ENCODE measurements around the gene DPH1.
A peak's percentile ranks its signal among the peaks of the same experiment; 100 is the strongest.

Gene DPH1

DNA sequence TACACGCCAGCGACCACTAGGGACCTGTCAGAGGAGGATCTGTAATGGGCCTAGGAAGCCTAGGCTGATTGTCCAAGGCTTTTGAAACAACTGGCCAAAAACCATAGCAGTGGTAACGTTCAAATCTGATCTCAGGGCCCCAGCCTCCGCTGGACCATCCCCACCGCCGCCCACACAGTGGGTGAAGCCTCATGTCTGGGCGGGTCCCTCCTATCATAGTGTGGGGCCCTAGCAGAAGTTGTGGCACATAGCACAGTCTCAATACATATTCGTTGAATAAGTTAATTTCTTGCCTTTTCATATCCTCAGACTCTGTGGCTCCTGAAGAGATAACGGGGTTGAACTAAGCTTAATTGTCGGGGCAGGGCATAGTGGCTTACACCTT, 818 bp downstream of the DPH1 start:
- peaks cover 0 to 20% of the 10 kb centered on the region in 2 experiments; a peak in 1 of 3 replicates for H3K36me3 ChIP-seq (ENCODE audit: control insufficient read depth in 2 of 2, insufficient read depth in 1 of 2, low read length in 2 of 2)
- H3K4me1 ChIP-seq (ENCODE audit: control insufficient read depth, insufficient read depth, low read length) = peaks cover 5% of the 10 kb centered on the region
- ChIA-PET POLR2A (interaction anchor here (1.6 kb wide), 1 partner anchor 273 kb away, joined by 4 read pairs; the partner anchor contains the start of genes SMG6 and SRR), CTCF (interaction anchor here (0.7 to 12.2 kb wide), 8 partner anchors 10 to 310 kb away, joined by 3 to 145 read pairs (median 6); no protein-coding TSS in a partner anchor)
- TF ChIP-seq ZNF600 (tag by site-specific recombination; IDR thresholded peaks at IDR 0.05) = no peak
- TF ChIP-seq, protein P1, sequence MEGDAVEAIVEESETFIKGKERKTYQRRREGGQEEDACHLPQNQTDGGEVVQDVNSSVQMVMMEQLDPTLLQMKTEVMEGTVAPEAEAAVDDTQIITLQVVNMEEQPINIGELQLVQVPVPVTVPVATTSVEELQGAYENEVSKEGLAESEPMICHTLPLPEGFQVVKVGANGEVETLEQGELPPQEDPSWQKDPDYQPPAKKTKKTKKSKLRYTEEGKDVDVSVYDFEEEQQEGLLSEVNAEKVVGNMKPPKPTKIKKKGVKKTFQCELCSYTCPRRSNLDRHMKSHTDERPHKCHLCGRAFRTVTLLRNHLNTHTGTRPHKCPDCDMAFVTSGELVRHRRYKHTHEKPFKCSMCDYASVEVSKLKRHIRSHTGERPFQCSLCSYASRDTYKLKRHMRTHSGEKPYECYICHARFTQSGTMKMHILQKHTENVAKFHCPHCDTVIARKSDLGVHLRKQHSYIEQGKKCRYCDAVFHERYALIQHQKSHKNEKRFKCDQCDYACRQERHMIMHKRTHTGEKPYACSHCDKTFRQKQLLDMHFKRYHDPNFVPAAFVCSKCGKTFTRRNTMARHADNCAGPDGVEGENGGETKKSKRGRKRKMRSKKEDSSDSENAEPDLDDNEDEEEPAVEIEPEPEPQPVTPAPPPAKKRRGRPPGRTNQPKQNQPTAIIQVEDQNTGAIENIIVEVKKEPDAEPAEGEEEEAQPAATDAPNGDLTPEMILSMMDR (tag by site-specific recombination; IDR thresholded peaks at IDR 0.05) = peak; percentile 65; the same call in 1 of the 2 replicates
- TF ChIP-seq ZNF621 (tag by site-specific recombination; IDR thresholded peaks at IDR 0.05) = no peak
- no peak for TF ChIP-seq MZF1 (tag by site-specific recombination; IDR thresholded peaks at IDR 0.05; ENCODE audit: borderline replicate concordance)
- TF ChIP-seq ZNF248 (tag by site-specific recombination; IDR thresholded peaks at IDR 0.05) = no peak
- no peak for TF ChIP-seq ZNF302 (tag by site-specific recombination; IDR thresholded peaks at IDR 0.05; ENCODE audit: low read depth)
- TF ChIP-seq ZNF155 (tag by site-specific recombination; IDR thresholded peaks at IDR 0.05) = no peak
- TF ChIP-seq ZNF391 (tag by site-specific recombination; IDR thresholded peaks at IDR 0.05; ENCODE audit: borderline replicate concordance, low read depth) = no peak
- TF ChIP-seq, protein P2, sequence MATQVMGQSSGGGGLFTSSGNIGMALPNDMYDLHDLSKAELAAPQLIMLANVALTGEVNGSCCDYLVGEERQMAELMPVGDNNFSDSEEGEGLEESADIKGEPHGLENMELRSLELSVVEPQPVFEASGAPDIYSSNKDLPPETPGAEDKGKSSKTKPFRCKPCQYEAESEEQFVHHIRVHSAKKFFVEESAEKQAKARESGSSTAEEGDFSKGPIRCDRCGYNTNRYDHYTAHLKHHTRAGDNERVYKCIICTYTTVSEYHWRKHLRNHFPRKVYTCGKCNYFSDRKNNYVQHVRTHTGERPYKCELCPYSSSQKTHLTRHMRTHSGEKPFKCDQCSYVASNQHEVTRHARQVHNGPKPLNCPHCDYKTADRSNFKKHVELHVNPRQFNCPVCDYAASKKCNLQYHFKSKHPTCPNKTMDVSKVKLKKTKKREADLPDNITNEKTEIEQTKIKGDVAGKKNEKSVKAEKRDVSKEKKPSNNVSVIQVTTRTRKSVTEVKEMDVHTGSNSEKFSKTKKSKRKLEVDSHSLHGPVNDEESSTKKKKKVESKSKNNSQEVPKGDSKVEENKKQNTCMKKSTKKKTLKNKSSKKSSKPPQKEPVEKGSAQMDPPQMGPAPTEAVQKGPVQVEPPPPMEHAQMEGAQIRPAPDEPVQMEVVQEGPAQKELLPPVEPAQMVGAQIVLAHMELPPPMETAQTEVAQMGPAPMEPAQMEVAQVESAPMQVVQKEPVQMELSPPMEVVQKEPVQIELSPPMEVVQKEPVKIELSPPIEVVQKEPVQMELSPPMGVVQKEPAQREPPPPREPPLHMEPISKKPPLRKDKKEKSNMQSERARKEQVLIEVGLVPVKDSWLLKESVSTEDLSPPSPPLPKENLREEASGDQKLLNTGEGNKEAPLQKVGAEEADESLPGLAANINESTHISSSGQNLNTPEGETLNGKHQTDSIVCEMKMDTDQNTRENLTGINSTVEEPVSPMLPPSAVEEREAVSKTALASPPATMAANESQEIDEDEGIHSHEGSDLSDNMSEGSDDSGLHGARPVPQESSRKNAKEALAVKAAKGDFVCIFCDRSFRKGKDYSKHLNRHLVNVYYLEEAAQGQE (tag by site-specific recombination; IDR thresholded peaks at IDR 0.05) = no peak
- peak; percentile 67 for TF ChIP-seq SP2 (tag by site-specific recombination; IDR thresholded peaks at IDR 0.05)
- TF ChIP-seq ZSCAN16 (tag by site-specific recombination; IDR thresholded peaks at IDR 0.05) = no peak
- peak; percentile 45; the same call in 1 of the 2 replicates for TF ChIP-seq EGR2 (tag by site-specific recombination; IDR thresholded peaks at IDR 0.05; ENCODE audit: low read depth)
- TF ChIP-seq ZNF10 (tag by site-specific recombination; IDR thresholded peaks at IDR 0.05) = no peak
- TF ChIP-seq ZFHX2 (tag by site-specific recombination; conservative IDR thresholded peaks at IDR 0.05) = peak; percentile 66; the same call in 1 of the 2 replicates
- TF ChIP-seq, protein P3, sequence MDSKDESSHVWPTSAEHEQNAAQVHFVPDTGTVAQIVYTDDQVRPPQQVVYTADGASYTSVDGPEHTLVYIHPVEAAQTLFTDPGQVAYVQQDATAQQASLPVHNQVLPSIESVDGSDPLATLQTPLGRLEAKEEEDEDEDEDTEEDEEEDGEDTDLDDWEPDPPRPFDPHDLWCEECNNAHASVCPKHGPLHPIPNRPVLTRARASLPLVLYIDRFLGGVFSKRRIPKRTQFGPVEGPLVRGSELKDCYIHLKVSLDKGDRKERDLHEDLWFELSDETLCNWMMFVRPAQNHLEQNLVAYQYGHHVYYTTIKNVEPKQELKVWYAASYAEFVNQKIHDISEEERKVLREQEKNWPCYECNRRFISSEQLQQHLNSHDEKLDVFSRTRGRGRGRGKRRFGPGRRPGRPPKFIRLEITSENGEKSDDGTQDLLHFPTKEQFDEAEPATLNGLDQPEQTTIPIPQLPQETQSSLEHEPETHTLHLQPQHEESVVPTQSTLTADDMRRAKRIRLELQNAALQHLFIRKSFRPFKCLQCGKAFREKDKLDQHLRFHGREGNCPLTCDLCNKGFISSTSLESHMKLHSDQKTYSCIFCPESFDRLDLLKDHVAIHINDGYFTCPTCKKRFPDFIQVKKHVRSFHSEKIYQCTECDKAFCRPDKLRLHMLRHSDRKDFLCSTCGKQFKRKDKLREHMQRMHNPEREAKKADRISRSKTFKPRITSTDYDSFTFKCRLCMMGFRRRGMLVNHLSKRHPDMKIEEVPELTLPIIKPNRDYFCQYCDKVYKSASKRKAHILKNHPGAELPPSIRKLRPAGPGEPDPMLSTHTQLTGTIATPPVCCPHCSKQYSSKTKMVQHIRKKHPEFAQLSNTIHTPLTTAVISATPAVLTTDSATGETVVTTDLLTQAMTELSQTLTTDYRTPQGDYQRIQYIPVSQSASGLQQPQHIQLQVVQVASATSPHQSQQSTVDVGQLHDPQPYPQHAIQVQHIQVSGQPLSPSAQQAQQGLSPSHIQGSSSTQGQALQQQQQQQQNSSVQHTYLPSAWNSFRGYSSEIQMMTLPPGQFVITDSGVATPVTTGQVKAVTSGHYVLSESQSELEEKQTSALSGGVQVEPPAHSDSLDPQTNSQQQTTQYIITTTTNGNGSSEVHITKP (tag by site-specific recombination; IDR thresholded peaks at IDR 0.05) = peak; percentile 78
- 0 out of 2 replicates have a peak, but pooled peaks have one; percentile 9 for TF ChIP-seq TRIM28 (IDR thresholded peaks at IDR 0.05; ENCODE audit: borderline replicate concordance, low read length)
- TF ChIP-seq ZNF280C (tag by site-specific recombination; IDR thresholded peaks at IDR 0.05) = no peak
- no peak for TF ChIP-seq TSHZ1 (tag by site-specific recombination; IDR thresholded peaks at IDR 0.05; ENCODE audit: borderline replicate concordance)
- TF ChIP-seq ZNF654 (tag by site-specific recombination; IDR thresholded peaks at IDR 0.05; ENCODE audit: low read depth) = peak; percentile 33; the same call in 1 of the 2 replicates
- no peak for TF ChIP-seq GLIS1 (tag by site-specific recombination; IDR thresholded peaks at IDR 0.05)
- H3K9me3 ChIP-seq (ENCODE audit: control insufficient read depth, insufficient read depth, low read depth, low read length) = no peaks in the 10 kb centered on the region
- H3K4me3 ChIP-seq (ENCODE audit: low read depth, low read length) = peak overlapping the region; percentile 97
- peak overlapping the region; percentile 84 for H3K27ac ChIP-seq (ENCODE audit: extremely low read depth, low read depth, low read length)

Measured in HEK293 (cell line).